DOHH2 (cell line): ENCODE measurements around the gene SRRD.

Experiments
- H3F3A ChIP-seq: fragments of 200-600 bp; sonication (generic), shearing (Covaris generic); 2 replicates; pipeline ENCODE4 v1.6.0; 2016; ENCODE audit warnings: antibody characterized with exemption, mild to moderate bottlenecking; ENCODE audit not compliant: control insufficient read depth, insufficient read depth
- H3K27ac ChIP-seq: fragments of 200-600 bp; sonication (generic); 2 replicates; pipeline ENCODE4 v1.5.1; 2014; ENCODE audit warnings: low read depth, mild to moderate bottlenecking, low read length, moderate library complexity
- H3K27me3 ChIP-seq: fragments of 200-600 bp; sonication (generic); 2 replicates; pipeline ENCODE4 v1.6.1; 2014; ENCODE audit warnings: mild to moderate bottlenecking, low read length, mixed read lengths; ENCODE audit not compliant: control insufficient read depth
- H3K36me3 ChIP-seq: fragments of 200-600 bp; sonication (generic); 2 replicates; pipeline ENCODE4 v1.6.1; 2014; ENCODE audit warnings: mild to moderate bottlenecking, low read length, moderate library complexity, mixed read lengths; ENCODE audit not compliant: control insufficient read depth
- H3K4me1 ChIP-seq: fragments of 200-600 bp; sonication (generic); 2 replicates; pipeline ENCODE4 v1.6.1; 2014; ENCODE audit warnings: mild to moderate bottlenecking, low read length, mixed read lengths; ENCODE audit not compliant: control insufficient read depth
- H3K4me2 ChIP-seq: fragments of 200-600 bp; sonication (generic); 2 replicates; pipeline ENCODE4 v1.6.0; 2014; ENCODE audit warnings: mild to moderate bottlenecking, low read length, moderate library complexity
- H3K4me3 ChIP-seq: fragments of 200-600 bp; sonication (generic); 2 replicates; pipeline ENCODE4 v1.5.1; 2014; ENCODE audit warnings: mild to moderate bottlenecking, low read length, mixed read lengths
- H3K79me2 ChIP-seq: fragments of 200-600 bp; sonication (generic); 2 replicates; pipeline ENCODE4 v1.6.1; 2014; ENCODE audit warnings: mild to moderate bottlenecking, low read length, mixed read lengths; ENCODE audit not compliant: control insufficient read depth
- H3K9me2 ChIP-seq: fragments of 200-600 bp; sonication (generic); replicated peaks from 2 replicates; pipeline ENCODE4 v1.6.1; 2014; ENCODE audit warnings: mild to moderate bottlenecking, low read length, mixed read lengths; ENCODE audit not compliant: control insufficient read depth
- H3K9me3 ChIP-seq: fragments of 200-600 bp; sonication (generic); 2 replicates; pipeline ENCODE4 v1.6.1; 2014; ENCODE audit warnings: antibody characterized with exemption, low read length, mixed read lengths; ENCODE audit not compliant: control insufficient read depth, insufficient read depth
- H4K20me1 ChIP-seq: fragments of 200-600 bp; sonication (generic); 2 replicates; pipeline ENCODE4 v1.6.0; 2014; ENCODE audit warnings: low read depth, mild to moderate bottlenecking, antibody characterized with exemption, low read length, moderate library complexity; ENCODE audit not compliant: control insufficient read depth, insufficient read depth
- CTCF ChIP-seq: fragments of 200-600 bp; sonication (generic); IDR thresholded peaks from one replicate; pipeline ENCODE4 v1.5.1; 2014; ENCODE audit warnings: antibody characterized with exemption, mild to moderate bottlenecking, low read depth, low read length; ENCODE audit not compliant: poor library complexity, severe bottlenecking
- EZH2phosphoT487 ChIP-seq: fragments of 200-600 bp; sonication (generic); IDR thresholded peaks from 2 replicates; pipeline ENCODE4 v1.6.1; 2017; ENCODE audit warnings: borderline replicate concordance, mild to moderate bottlenecking, antibody characterized with exemption, low read length, moderate library complexity, mixed read lengths

Gene SRRD

GRCh38 chr22:26462641-26463040, 21.0 kb upstream of the SRRD start:
- H3K79me2 ChIP-seq, result peaks cover 93% of the 10 kb centered on the region
- no peaks in the 10 kb centered on the region for H3K9me3 ChIP-seq
- H3K9me2 ChIP-seq, result no peaks in the 10 kb centered on the region
- TF ChIP-seq CTCF (no peak), EZH2phosphoT487 (no peak)
- H3K27me3 ChIP-seq, result no peaks in the 10 kb centered on the region
- no peaks in the 10 kb centered on the region for H3F3A ChIP-seq
- H3K4me3 ChIP-seq, result no peak overlapping the region
- no peak overlapping the region for H3K4me2 ChIP-seq
- peaks cover 97% of the 10 kb centered on the region for H3K36me3 ChIP-seq
- no peak overlapping the region for H3K27ac ChIP-seq
- peaks cover 9% of the 10 kb centered on the region for H4K20me1 ChIP-seq
- H3K4me1 ChIP-seq, result no peaks in the 10 kb centered on the region

GRCh38 chr22:26463101-26463661, 20.5 kb upstream of the SRRD start:
- peaks cover 95% of the 10 kb centered on the region for H3K36me3 ChIP-seq
- no peaks in the 10 kb centered on the region for H3K9me2 ChIP-seq
- H3K4me2 ChIP-seq, result no peak overlapping the region
- no peaks in the 10 kb centered on the region for H3F3A ChIP-seq
- peaks cover 9% of the 10 kb centered on the region for H4K20me1 ChIP-seq
- H3K4me3 ChIP-seq, result no peak overlapping the region
- H3K4me1 ChIP-seq, result no peaks in the 10 kb centered on the region
- H3K27ac ChIP-seq, result no peak overlapping the region
- TF ChIP-seq CTCF (no peak), EZH2phosphoT487 (no peak)
- no peaks in the 10 kb centered on the region for H3K27me3 ChIP-seq
- H3K79me2 ChIP-seq, result peaks cover 87% of the 10 kb centered on the region
- no peaks in the 10 kb centered on the region for H3K9me3 ChIP-seq

- Histone ChIP-seq H3K4me1 (no peaks in the 10 kb centered on the region), H3K9me3 (no peaks in the 10 kb centered on the region), H3F3A (no peaks in the 10 kb centered on the region), H3K79me2 (peaks cover 86% of the 10 kb centered on the region), H3K4me2 (no peak overlapping the region), H3K36me3 (peaks cover 95% of the 10 kb centered on the region), H3K9me2 (no peaks in the 10 kb centered on the region), H4K20me1 (peaks cover 9% of the 10 kb centered on the region), H3K4me3 (no peak overlapping the region), H3K27ac (no peak overlapping the region), H3K27me3 (no peaks in the 10 kb centered on the region)
- no peak for TF ChIP-seq CTCF
- no peak for TF ChIP-seq EZH2phosphoT487
These were observed 20.0 kb upstream of the SRRD start for GRCh38 chr22:26463688-26464087.

GRCh38 chr22:26464312-26464711, 19.4 kb upstream of the SRRD start:
- Histone ChIP-seq H3K27ac (no peak overlapping the region), H3K4me1 (no peaks in the 10 kb centered on the region), H4K20me1 (peaks cover 9% of the 10 kb centered on the region), H3K4me3 (no peak overlapping the region), H3K27me3 (no peaks in the 10 kb centered on the region), H3K36me3 (peaks cover 95% of the 10 kb centered on the region), H3K9me2 (no peaks in the 10 kb centered on the region), H3F3A (no peaks in the 10 kb centered on the region), H3K79me2 (peaks cover 82% of the 10 kb centered on the region), H3K4me2 (no peak overlapping the region), H3K9me3 (no peaks in the 10 kb centered on the region)
- TF ChIP-seq EZH2phosphoT487 (no peak), CTCF (no peak)
